HCT116 (cell line): ENCODE measurements around the gene KDM1B. TPM values are rescaled to one million over a fixed set of nuclear protein-coding genes. Genes with fewer than 3 reads are reported as not detected.

Experiments used
- ATAC-seq: fragments of 200-7000 bp; cut with Tn5 transposase; 2 replicates; pipeline ENCODE4 v1.9.1; 2020; ENCODE audit warnings: mild to moderate bottlenecking, moderate library complexity
- BruUV-seq: library from RNA; stranded (reverse); fragments of 400-500 nt; replicated peaks from 2 replicates; lab custom pipeline; 2021; lab: Mats Ljungman, UMichigan
- CTCF ChIA-PET: fragments of 300-600 bp; sonication (Branson Sonifier 250); formaldehyde crosslinking; loops from one replicate; lab custom pipeline; 2021; ENCODE audit warnings: antibody characterized with exemption; lab: Charles Lee
- POLR2A ChIA-PET: fragments of 300-600, 350-600 bp; sonication (Branson Sonifier 250); formaldehyde crosslinking; loops from one replicate; lab custom pipeline; 2021; ENCODE audit warnings: antibody characterized with exemption; lab: Charles Lee
- RAD21 ChIA-PET, 2 experiments: fragments of 300-600 bp; sonication (Branson Sonifier 250); formaldehyde crosslinking; loops; one replicate each; lab custom pipeline; 2023; ENCODE audit warnings: low total read pairs in 2 of 2; ENCODE audit not compliant: uncharacterized antibody in 2 of 2, unreplicated experiment in 2 of 2, low non-redundant PET in 1 of 2; lab: Charles Lee
- DNase-seq: peaks from one replicate; pipeline ENCODE4 v3.0.0-alpha.2; 2010; ENCODE audit warnings: low read depth, low spot score
- H2AFZ ChIP-seq: fragments of 200-600 bp; shearing (Covaris generic), sonication (generic); 2 replicates; pipeline ENCODE4 v1.6.1; 2017; ENCODE audit warnings: low read depth, mixed run types, mixed read lengths, antibody characterized with exemption, low read length; ENCODE audit not compliant: poor library complexity, severe bottlenecking
- H3K27ac ChIP-seq: 2 replicates; pipeline ENCODE4 v1.5.1; 2012; ENCODE audit warnings: low read depth, low read length
- H3K27me3 ChIP-seq: fragments of 200-600 bp; sonication (generic); 2 replicates; pipeline ENCODE4 v1.6.1; 2016; ENCODE audit warnings: mixed run types, low read length, mixed read lengths; ENCODE audit not compliant: insufficient read depth
- H3K36me3 ChIP-seq, 2 experiments: fragments of 200-500 bp in 1 of 2; fragments of 200-600 bp in 1 of 2; sonication (Bioruptor generic) in 1 of 2; sonication (generic) in 1 of 2; 2 replicates each; pipeline versions ENCODE4 v1.5.1 to v1.6.1; 2014 to 2016; ENCODE audit warnings: low read length in 2 of 2, inconsistent platforms in 1 of 2, mixed read lengths in 1 of 2, mixed run types in 1 of 2; ENCODE audit not compliant: insufficient read depth in 2 of 2, control insufficient read depth in 1 of 2
- H3K4me1 ChIP-seq, 2 experiments: fragments of 200-600 bp in 1 of 2; sonication (generic) in 1 of 2; 2 replicates each; pipeline versions ENCODE4 v1.5.1 to v1.6.1; 2012 to 2017; ENCODE audit warnings: low read length in 2 of 2, inconsistent platforms in 1 of 2, mild to moderate bottlenecking in 1 of 2, mixed read lengths in 1 of 2, mixed run types in 1 of 2, moderate library complexity in 1 of 2; ENCODE audit not compliant: insufficient read depth in 2 of 2, control insufficient read depth in 1 of 2
- H3K4me2 ChIP-seq: fragments of 200-600 bp; sonication (generic); 2 replicates; pipeline ENCODE4 v1.6.1; 2017; ENCODE audit warnings: mixed run types, low read length, mixed read lengths
- H3K4me3 ChIP-seq, 2 experiments: fragments of 200-600 bp in 1 of 2; sonication (generic) in 1 of 2; replicated peaks in 1 of 2; 2 replicates each; pipeline ENCODE4 v1.5.1; 2011 to 2016; ENCODE audit warnings: low read length in 2 of 2, control low read depth in 1 of 2, low read depth in 1 of 2, mild to moderate bottlenecking in 1 of 2, mixed read lengths in 1 of 2, mixed run types in 1 of 2
- H3K79me2 ChIP-seq: fragments of 200-600 bp; sonication (generic); 2 replicates; pipeline ENCODE4 v1.6.1; 2017; ENCODE audit warnings: mild to moderate bottlenecking, mixed run types, low read length, moderate library complexity, mixed read lengths; ENCODE audit not compliant: insufficient read depth
- H3K9ac ChIP-seq: fragments of 200-600 bp; sonication (generic); 2 replicates; pipeline ENCODE4 v1.6.1; 2016; ENCODE audit warnings: low read length, mixed read lengths
- H3K9me2 ChIP-seq: fragments of 200-600 bp; sonication (generic), shearing (Covaris generic); 2 replicates; pipeline ENCODE4 v1.6.1; 2017; ENCODE audit warnings: mixed run types, mild to moderate bottlenecking, moderate library complexity; ENCODE audit not compliant: insufficient read depth
- H3K9me3 ChIP-seq, 2 experiments: fragments of 200-500 bp in 1 of 2; fragments of 200-600 bp in 1 of 2; sonication (Bioruptor generic) in 1 of 2; sonication (generic) in 1 of 2; 2 replicates each; pipeline ENCODE4 v1.6.1; 2014 to 2017; ENCODE audit warnings: low read length in 2 of 2, mixed read lengths in 2 of 2, inconsistent platforms in 1 of 2, low read depth in 1 of 2, mild to moderate bottlenecking in 1 of 2, mixed run types in 1 of 2, moderate library complexity in 1 of 2; ENCODE audit not compliant: control insufficient read depth in 1 of 2, insufficient read depth in 1 of 2
- H4K20me1 ChIP-seq: fragments of 200-600 bp; sonication (generic), shearing (Covaris generic); 2 replicates; pipeline ENCODE4 v1.6.1; 2017; ENCODE audit warnings: mixed run types, mild to moderate bottlenecking, moderate library complexity; ENCODE audit not compliant: insufficient read depth
- EGR1 ChIP-seq: IDR thresholded peaks from 2 replicates; pipeline ENCODE4 v1.6.1; 2012; ENCODE audit warnings: low read depth
- ELF1 ChIP-seq: IDR thresholded peaks from 2 replicates; pipeline ENCODE4 v1.6.1; 2012; ENCODE audit warnings: low read depth, borderline replicate concordance
- EZH2phosphoT487 ChIP-seq: fragments of 200-600 bp; IDR thresholded peaks from 2 replicates; pipeline ENCODE4 v1.6.1; 2018; ENCODE audit warnings: antibody characterized with exemption, borderline replicate concordance
- FOSL1 ChIP-seq: IDR thresholded peaks from 2 replicates; pipeline ENCODE4 v1.6.1; 2012; ENCODE audit warnings: low read depth
- JUND ChIP-seq: IDR thresholded peaks from 2 replicates; pipeline ENCODE4 v1.6.1; 2012
- POLR2A ChIP-seq: IDR thresholded peaks from 2 replicates; pipeline ENCODE4 v1.7.0; 2011; ENCODE audit warnings: borderline replicate concordance; ENCODE audit not compliant: insufficient read depth, insufficient read length; ENCODE audit errors: extremely low read depth
- RAD21 ChIP-seq: IDR thresholded peaks from 2 replicates; pipeline ENCODE4 v1.6.1; 2012; ENCODE audit warnings: low read depth, mild to moderate bottlenecking
- SP1 ChIP-seq: IDR thresholded peaks from 2 replicates; pipeline ENCODE4 v1.6.1; 2012; ENCODE audit warnings: low read depth
- SRF ChIP-seq: IDR thresholded peaks from 2 replicates; pipeline ENCODE4 v1.6.1; 2012; ENCODE audit warnings: low read depth
- TCF7L2 ChIP-seq: IDR thresholded peaks from 2 replicates; pipeline ENCODE4 v1.7.0; 2011; ENCODE audit warnings: borderline replicate concordance, inconsistent platforms; ENCODE audit not compliant: insufficient read depth, insufficient read length; ENCODE audit errors: extremely low read depth
- YY1 ChIP-seq: IDR thresholded peaks from 2 replicates; pipeline ENCODE4 v1.6.1; 2011; ENCODE audit warnings: low read length, low read depth, moderate library complexity, mild to moderate bottlenecking; ENCODE audit not compliant: insufficient replicate concordance; ENCODE audit errors: extremely low read depth
- ZFX ChIP-seq: fragments of 450-650 bp; IDR thresholded peaks from 2 replicates; pipeline ENCODE4 v1.6.1; 2017
- ZNF274 ChIP-seq: fragments of 200-500 bp; sonication (Bioruptor generic); IDR thresholded peaks from 2 replicates; pipeline ENCODE4 v1.6.1; 2014; ENCODE audit warnings: mild to moderate bottlenecking, low read depth, low read length, inconsistent platforms
- intact Hi-C: fragments of 100-400 bp; cut with micrococcal nuclease; formaldehyde crosslinking; loops from 2 replicates; pipeline ENCODE4 v1.10.0; 2022
- total RNA-seq: library from RNA; stranded (reverse); gene quantifications from one replicate; pipeline ENCODE4 v1.2.1, GENCODE V29; 2021; ENCODE audit not compliant: unreplicated experiment
- TF ChIP-seq, protein P1 (sequence below), 3 experiments: fragments of 200-600 bp in 1 of 3; sonication (generic) in 1 of 3; IDR thresholded peaks in 2 of 3; conservative IDR thresholded peaks in 1 of 3; 2 replicates each; pipeline ENCODE4 v1.5.1; 2012 to 2017; ENCODE audit warnings: low read depth in 2 of 3, low read length in 2 of 3, antibody characterized with exemption in 1 of 3, borderline replicate concordance in 1 of 3, control low read depth in 1 of 3, mild to moderate bottlenecking in 1 of 3, mixed read lengths in 1 of 3, mixed run types in 1 of 3, moderate library complexity in 1 of 3; ENCODE audit not compliant: insufficient read depth in 1 of 3
- TF ChIP-seq, protein P2 (sequence below): IDR thresholded peaks from 2 replicates; pipeline ENCODE4 v1.6.1; 2012; ENCODE audit warnings: low read depth

The KDM1B gene
- total RNA-seq, 1 experiment from 2014 or later: 24.5 TPM

DNA sequence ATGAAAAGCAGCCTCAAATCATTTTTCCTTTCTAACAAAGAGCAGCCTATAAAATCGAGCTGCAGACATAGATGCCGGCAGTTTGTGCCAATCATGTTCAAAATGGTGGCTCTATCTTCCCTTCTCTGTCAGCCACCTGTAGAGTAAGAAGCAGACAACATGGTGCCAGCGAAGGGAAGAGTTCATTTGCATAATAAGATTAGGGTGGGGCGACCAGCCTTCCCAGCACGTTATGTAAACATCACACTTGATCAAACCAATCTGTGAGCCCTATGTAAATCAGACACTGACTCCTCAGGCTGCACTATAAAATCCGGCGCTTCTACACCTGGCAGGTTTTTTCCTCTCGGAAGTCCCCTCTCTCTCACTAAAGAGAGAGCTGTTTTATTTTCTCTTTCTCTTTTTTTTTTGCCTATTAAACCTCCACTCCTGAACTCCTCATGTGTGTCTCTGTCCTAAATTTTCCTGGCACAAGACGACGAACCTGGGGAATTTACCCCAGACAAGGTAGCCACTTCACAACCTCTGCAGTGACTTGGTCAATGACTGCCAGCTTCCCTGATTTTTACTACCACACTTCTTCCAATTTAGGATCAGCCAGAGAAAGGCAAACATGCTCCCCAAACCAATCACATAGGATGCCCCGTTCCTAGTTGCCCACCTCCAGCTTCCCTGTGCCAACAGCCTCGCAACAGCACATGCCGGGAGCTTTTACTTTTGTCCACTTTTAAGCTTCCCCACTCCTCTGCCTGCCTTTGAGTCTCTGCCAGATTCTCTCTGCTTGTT is 13.2 kb upstream of the KDM1B start:
- 0 out of 4 replicates have a peak, but pooled peaks cover 0 to 2% of the 10 kb centered on the region in 2 experiments for H3K36me3 ChIP-seq
- H3K4me1 ChIP-seq: peaks cover 0 to under 1% of the 10 kb centered on the region in 2 experiments; a peak in 1 of 4 replicates
- no peaks in the 10 kb centered on the region for H3K9me3 ChIP-seq
- no peak overlapping the region for H3K27ac ChIP-seq
- H2AFZ ChIP-seq: no peak overlapping the region
- ATAC-seq (no peak), DNase-seq (no peak)
- no peak overlapping the region for H3K4me3 ChIP-seq
- H4K20me1 ChIP-seq: no peaks in the 10 kb centered on the region
- H3K27me3 ChIP-seq: no peaks in the 10 kb centered on the region
- no peaks in the 10 kb centered on the region for H3K79me2 ChIP-seq
- no TSS peak for BruUV-seq
- H3K9ac ChIP-seq: no peak overlapping the region
- no peaks in the 10 kb centered on the region for H3K9me2 ChIP-seq
- ChIA-PET CTCF (no interaction called here), RAD21 (no interaction called here), POLR2A (no interaction called here)
- H3K4me2 ChIP-seq: no peak overlapping the region
- intact Hi-C loops: no loop called here
- TF ChIP-seq POLR2A: no peak
- TF ChIP-seq, protein P1, sequence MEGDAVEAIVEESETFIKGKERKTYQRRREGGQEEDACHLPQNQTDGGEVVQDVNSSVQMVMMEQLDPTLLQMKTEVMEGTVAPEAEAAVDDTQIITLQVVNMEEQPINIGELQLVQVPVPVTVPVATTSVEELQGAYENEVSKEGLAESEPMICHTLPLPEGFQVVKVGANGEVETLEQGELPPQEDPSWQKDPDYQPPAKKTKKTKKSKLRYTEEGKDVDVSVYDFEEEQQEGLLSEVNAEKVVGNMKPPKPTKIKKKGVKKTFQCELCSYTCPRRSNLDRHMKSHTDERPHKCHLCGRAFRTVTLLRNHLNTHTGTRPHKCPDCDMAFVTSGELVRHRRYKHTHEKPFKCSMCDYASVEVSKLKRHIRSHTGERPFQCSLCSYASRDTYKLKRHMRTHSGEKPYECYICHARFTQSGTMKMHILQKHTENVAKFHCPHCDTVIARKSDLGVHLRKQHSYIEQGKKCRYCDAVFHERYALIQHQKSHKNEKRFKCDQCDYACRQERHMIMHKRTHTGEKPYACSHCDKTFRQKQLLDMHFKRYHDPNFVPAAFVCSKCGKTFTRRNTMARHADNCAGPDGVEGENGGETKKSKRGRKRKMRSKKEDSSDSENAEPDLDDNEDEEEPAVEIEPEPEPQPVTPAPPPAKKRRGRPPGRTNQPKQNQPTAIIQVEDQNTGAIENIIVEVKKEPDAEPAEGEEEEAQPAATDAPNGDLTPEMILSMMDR (IDR thresholded peaks at IDR 0.05 in 2 of 3, conservative IDR thresholded peaks at IDR 0.05 in 1 of 3; ENCODE audit: borderline replicate concordance in 1 of 3, insufficient read depth in 1 of 3, low read depth in 2 of 3, low read length in 2 of 3): no peak
- no peak for TF ChIP-seq RAD21
- TF ChIP-seq TCF7L2: no peak
- TF ChIP-seq EZH2phosphoT487: no peak
- TF ChIP-seq ELF1: no peak
- no peak for TF ChIP-seq JUND
- TF ChIP-seq, protein P2, sequence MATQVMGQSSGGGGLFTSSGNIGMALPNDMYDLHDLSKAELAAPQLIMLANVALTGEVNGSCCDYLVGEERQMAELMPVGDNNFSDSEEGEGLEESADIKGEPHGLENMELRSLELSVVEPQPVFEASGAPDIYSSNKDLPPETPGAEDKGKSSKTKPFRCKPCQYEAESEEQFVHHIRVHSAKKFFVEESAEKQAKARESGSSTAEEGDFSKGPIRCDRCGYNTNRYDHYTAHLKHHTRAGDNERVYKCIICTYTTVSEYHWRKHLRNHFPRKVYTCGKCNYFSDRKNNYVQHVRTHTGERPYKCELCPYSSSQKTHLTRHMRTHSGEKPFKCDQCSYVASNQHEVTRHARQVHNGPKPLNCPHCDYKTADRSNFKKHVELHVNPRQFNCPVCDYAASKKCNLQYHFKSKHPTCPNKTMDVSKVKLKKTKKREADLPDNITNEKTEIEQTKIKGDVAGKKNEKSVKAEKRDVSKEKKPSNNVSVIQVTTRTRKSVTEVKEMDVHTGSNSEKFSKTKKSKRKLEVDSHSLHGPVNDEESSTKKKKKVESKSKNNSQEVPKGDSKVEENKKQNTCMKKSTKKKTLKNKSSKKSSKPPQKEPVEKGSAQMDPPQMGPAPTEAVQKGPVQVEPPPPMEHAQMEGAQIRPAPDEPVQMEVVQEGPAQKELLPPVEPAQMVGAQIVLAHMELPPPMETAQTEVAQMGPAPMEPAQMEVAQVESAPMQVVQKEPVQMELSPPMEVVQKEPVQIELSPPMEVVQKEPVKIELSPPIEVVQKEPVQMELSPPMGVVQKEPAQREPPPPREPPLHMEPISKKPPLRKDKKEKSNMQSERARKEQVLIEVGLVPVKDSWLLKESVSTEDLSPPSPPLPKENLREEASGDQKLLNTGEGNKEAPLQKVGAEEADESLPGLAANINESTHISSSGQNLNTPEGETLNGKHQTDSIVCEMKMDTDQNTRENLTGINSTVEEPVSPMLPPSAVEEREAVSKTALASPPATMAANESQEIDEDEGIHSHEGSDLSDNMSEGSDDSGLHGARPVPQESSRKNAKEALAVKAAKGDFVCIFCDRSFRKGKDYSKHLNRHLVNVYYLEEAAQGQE: no peak
- no peak for TF ChIP-seq YY1
- no peak for TF ChIP-seq SP1
- no peak for TF ChIP-seq EGR1
- no peak for TF ChIP-seq FOSL1
- TF ChIP-seq ZNF274: no peak
- TF ChIP-seq SRF: no peak
- no peak for TF ChIP-seq ZFX
